ENCODE results near the gene JAG1. TPM values are rescaled to one million over a fixed set of nuclear protein-coding genes. Genes with fewer than 3 reads are reported as not detected.
"Not testable (repeated sequence)": the region's sequence is repeated elsewhere in the genome, so short reads cannot be mapped to it uniquely, and the experiment has no call there.

Gene JAG1
- total and polyA plus RNA-seq, 3 donors from 2014 or later, result 17.4 to 30.6 (median 24.7) TPM

GRCh38 chr20:10595266-10595665, 78.5 kb downstream of the JAG1 start:
- Histone ChIP-seq H3K36me3 (ENCODE audit: low read depth, missing control alignments) (no peaks in the 10 kb centered on the region), H3K9me3 (no peaks in the 10 kb centered on the region), H3K4me3 (no peak overlapping the region), H3K27me3 (no peaks in the 10 kb centered on the region), H3K4me1 (no peaks in the 10 kb centered on the region), H3K27ac (no peak overlapping the region)
- TF ChIP-seq CTCF (IDR thresholded peaks at IDR 0.05) (no peak), POLR2A (IDR thresholded peaks at IDR 0.05) (no peak)
- 82 to 94% methylated on average over 2 of the region's 2 CpGs for WGBS, 2 donors
- no peak for DNase-seq
- intact Hi-C loops (cut with DNase I; ENCODE audit: low total_unique reads), result no loop called here

GRCh38 chr20:10594296-10594868, 79.4 kb downstream of the JAG1 start:
- TF ChIP-seq CTCF (IDR thresholded peaks at IDR 0.05) (no peak), POLR2A (IDR thresholded peaks at IDR 0.05) (no peak)
- no peaks in the 10 kb centered on the region for H3K4me1 ChIP-seq
- no peak for DNase-seq
- no peaks in the 10 kb centered on the region for H3K9me3 ChIP-seq
- no peak overlapping the region for H3K4me3 ChIP-seq
- no peaks in the 10 kb centered on the region for H3K27me3 ChIP-seq
- intact Hi-C loops (cut with DNase I; ENCODE audit: low total_unique reads), result no loop called here
- WGBS, 2 donors, result 95% methylated on average over 7 of the region's 7 CpGs
- no peak overlapping the region for H3K27ac ChIP-seq
- H3K36me3 ChIP-seq (ENCODE audit: low read depth, missing control alignments), result no peaks in the 10 kb centered on the region

GRCh38 chr20:10591946-10592521, 81.8 kb downstream of the JAG1 start:
- H3K27me3 ChIP-seq, result no peaks in the 10 kb centered on the region
- no peaks in the 10 kb centered on the region for H3K9me3 ChIP-seq
- H3K4me1 ChIP-seq, result no peaks in the 10 kb centered on the region
- 71 to 80% methylated on average over 2 of the region's 2 CpGs for WGBS, 2 donors
- H3K27ac ChIP-seq, result no peak overlapping the region
- intact Hi-C loops (cut with DNase I; ENCODE audit: low total_unique reads), result no loop called here
- no peak for DNase-seq
- TF ChIP-seq CTCF (IDR thresholded peaks at IDR 0.05) (no peak), POLR2A (IDR thresholded peaks at IDR 0.05) (no peak)
- no peaks in the 10 kb centered on the region for H3K36me3 ChIP-seq (ENCODE audit: low read depth, missing control alignments)
- no peak overlapping the region for H3K4me3 ChIP-seq

- intact Hi-C loops (cut with DNase I; ENCODE audit: low total_unique reads), result no loop called here
- no peak for DNase-seq
- H3K9me3 ChIP-seq, result no peaks in the 10 kb centered on the region
- no peak overlapping the region for H3K4me3 ChIP-seq
- no peaks in the 10 kb centered on the region for H3K27me3 ChIP-seq
- no peaks in the 10 kb centered on the region for H3K36me3 ChIP-seq (ENCODE audit: low read depth, missing control alignments)
- no peaks in the 10 kb centered on the region for H3K4me1 ChIP-seq
- H3K27ac ChIP-seq, result no peak overlapping the region
- 88 to 100% methylated on average over 1 of the region's 1 CpG for whole genome bisulfite sequencing, 2 donors
- TF ChIP-seq CTCF (IDR thresholded peaks at IDR 0.05) (no peak), POLR2A (IDR thresholded peaks at IDR 0.05) (no peak)
Measured at GRCh38 chr20:10590950-10591671, 82.7 kb downstream of the JAG1 start.

- DNase-seq; H3K27ac ChIP-seq; H3K4me3 ChIP-seq; H3K27me3 ChIP-seq; H3K36me3 ChIP-seq (ENCODE audit: low read depth, missing control alignments); H3K4me1 ChIP-seq; intact Hi-C loops (cut with DNase I; ENCODE audit: low total_unique reads); H3K9me3 ChIP-seq: not testable (repeated sequence)
- 87 to 88% methylated on average over 10 of the region's 10 CpGs for WGBS, 2 donors
Measured at GRCh38 chr20:10590446-10590845, 83.4 kb downstream of the JAG1 start.

Small RNAs within 50 kb of the gene (microRNA-seq; reads per million reads assigned to microRNA genes)
- gene MIR6870 (ENCODE audit: borderline number of aligned reads in 2 of 2, borderline replicate concordance in 1 of 2), result 0 reads per million in 2 donors

Small RNAs within 50 kb of the gene (small RNA-seq; reads per million reads assigned to genes)
- gene MIR6870, result 0 reads per million in 2 donors

Other genes with a start within 250 kb of the JAG1 start
- gene MKKS, start 239.8 kb downstream of the JAG1 start, total RNA-seq, result 10 to 100 TPM; 15.7 to 16.0 TPM
- 37.1 TPM for gene MKKS, start 239.8 kb downstream of the JAG1 start, polyA plus RNA-seq (ENCODE audit: insufficient read depth, low read depth, low replicate concordance)
- 10 to 100 TPM in 1 of 2 donors, 1 to 10 TPM in 1; 9.7 to 10.8 TPM for gene SLX4IP, start 238.7 kb downstream of the JAG1 start, total RNA-seq
- gene SLX4IP, start 238.7 kb downstream of the JAG1 start, polyA plus RNA-seq (ENCODE audit: insufficient read depth, low read depth, low replicate concordance), result 3.8 TPM

Measured in testis (tissue), 3 donors.